Memory B cell (primary cell): ENCODE measurements around the gene TYROBP.
"Not testable (repeated sequence)": the region's sequence is repeated elsewhere in the genome, so short reads cannot be mapped to it uniquely, and the experiment has no call there.

Experiments
- ATAC-seq: fragments of 150-1000 bp; cut with Tn5 transposase; 2 replicates; pipeline ENCODE4 v1.10.0; 2021; ENCODE audit warnings: low read depth, mild to moderate bottlenecking, moderate library complexity
- DNase-seq, 2 donors: peaks; one replicate each; pipeline ENCODE4 v3.0.0; 2022; ENCODE audit warnings: low spot score in 2 of 2
- H3K27ac Mint-ChIP-seq: one replicate; pipeline ENCODE4 v1.8.0; 2022; ENCODE audit warnings: mild to moderate bottlenecking, moderate library complexity, mixed read lengths
- H3K27me3 Mint-ChIP-seq: one replicate; pipeline ENCODE4 v1.8.0; 2022; ENCODE audit warnings: mixed read lengths
- H3K36me3 Mint-ChIP-seq: one replicate; pipeline ENCODE4 v1.8.0; 2022; ENCODE audit warnings: mild to moderate bottlenecking, mixed read lengths
- H3K4me1 Mint-ChIP-seq: one replicate; pipeline ENCODE4 v1.8.0; 2022; ENCODE audit warnings: mixed read lengths
- H3K4me3 Mint-ChIP-seq: one replicate; pipeline ENCODE4 v1.8.0; 2022; ENCODE audit warnings: mild to moderate bottlenecking, moderate library complexity, mixed read lengths
- H3K9me3 Mint-ChIP-seq: one replicate; pipeline ENCODE4 v1.8.0; 2022; ENCODE audit warnings: mixed read lengths

The TYROBP gene

DNA sequence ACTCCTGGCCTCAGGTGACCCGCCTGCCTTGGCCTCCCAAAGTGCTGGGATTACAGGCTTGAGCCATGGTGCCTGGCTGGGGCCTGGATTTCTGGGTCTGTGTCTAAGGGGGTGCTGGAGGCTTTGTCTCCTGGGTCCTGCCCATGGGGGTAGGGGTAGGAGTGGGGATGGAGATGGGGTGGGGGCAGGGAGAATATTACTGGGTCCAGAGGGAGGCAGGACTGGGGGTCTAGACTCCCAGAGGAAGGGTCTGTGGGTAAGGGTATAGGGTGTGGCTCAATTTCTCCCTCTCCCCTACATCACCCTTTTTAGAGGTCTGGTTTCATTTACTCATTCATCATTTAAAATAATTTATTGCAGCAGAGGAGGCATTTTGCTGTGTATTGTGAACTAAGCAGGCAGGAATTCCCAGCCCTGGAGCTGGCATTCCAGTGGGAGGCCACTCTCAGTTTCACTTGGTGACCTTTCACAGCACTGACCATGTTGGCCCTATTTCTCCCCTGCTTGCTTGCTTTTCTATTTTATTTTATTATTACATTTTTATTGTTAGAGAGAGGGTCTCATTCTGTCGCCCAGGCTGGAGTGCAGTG, 6.9 kb downstream of the TYROBP start:
- Mint-ChIP-seq H3K9me3 (no peaks in the 10 kb centered on the region), H3K27ac (peak overlapping the region; percentile 98), H3K4me3 (peak overlapping the region; percentile 98), H3K4me1 (peaks cover 35% of the 10 kb centered on the region), H3K36me3 (peaks cover 14% of the 10 kb centered on the region), H3K27me3 (no peaks in the 10 kb centered on the region)
- no peak for DNase-seq
- no peak for ATAC-seq

DNA sequence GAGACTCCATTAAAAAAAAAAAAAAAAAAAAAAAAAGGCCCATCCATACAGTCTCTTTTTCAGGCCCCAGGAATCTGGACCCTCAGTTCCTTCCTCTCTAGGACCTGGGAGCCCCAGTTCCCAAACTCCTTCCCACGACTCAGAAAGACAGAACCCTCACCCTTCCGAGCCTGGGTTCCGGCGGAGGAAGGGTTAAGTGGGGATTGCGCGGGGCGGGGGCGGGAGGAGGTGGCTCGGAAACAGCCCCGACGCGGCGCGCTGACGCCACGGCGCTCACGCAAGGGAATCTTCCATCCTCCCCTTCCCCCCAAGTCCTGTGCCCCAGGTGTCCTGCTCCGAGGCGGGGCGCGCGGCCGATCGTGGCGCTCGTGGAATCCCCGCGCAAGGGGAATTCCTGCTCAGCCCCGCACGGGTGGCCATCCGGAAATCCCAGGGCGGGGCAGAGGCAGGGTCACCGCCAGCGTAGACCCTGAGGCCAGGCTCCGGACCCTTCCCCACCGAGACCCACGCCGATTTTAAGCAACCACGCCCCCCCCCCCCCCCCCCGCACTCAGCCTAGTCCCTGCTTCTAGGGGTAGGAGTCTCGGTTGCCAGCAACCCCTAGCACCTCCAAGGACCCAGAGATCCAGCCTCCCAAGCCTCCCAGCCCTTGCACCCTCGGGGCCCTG, 8.4 kb downstream of the TYROBP start:
- H3K4me3 Mint-ChIP-seq, result peak overlapping the region; percentile 98
- peak overlapping the region; percentile 98 for H3K27ac Mint-ChIP-seq
- ATAC-seq, result peak; percentile 59
- H3K36me3 Mint-ChIP-seq, result peaks cover 20% of the 10 kb centered on the region
- peaks cover 39% of the 10 kb centered on the region for H3K4me1 Mint-ChIP-seq
- H3K27me3 Mint-ChIP-seq, result no peaks in the 10 kb centered on the region
- DNase-seq, result peak; percentile 92 to 96
- H3K9me3 Mint-ChIP-seq, result no peaks in the 10 kb centered on the region

DNA sequence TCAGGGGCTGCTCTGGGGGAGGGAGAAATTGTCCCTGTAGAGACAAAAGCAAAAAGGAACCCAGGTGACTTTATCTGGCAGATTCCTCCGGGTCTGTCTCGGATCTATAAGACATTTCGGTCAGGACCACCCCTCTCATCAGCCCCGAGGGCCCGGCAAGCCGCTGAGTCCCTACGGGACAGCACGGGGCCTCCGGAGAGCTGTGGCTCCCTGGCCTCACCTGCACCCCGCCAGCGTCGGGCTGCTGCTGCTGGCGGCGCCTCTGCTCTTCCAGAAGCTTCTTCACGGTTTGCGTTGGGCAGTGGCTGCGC, 9.6 kb downstream of the TYROBP start:
- H3K27ac Mint-ChIP-seq, result peak overlapping the region; percentile 98
- peak overlapping the region; percentile 98 for H3K4me3 Mint-ChIP-seq
- no peaks in the 10 kb centered on the region for H3K9me3 Mint-ChIP-seq
- DNase-seq (peak in 1 of 2 donors; percentile 41), ATAC-seq (no peak)
- no peaks in the 10 kb centered on the region for H3K27me3 Mint-ChIP-seq
- H3K4me1 Mint-ChIP-seq, result peaks cover 30% of the 10 kb centered on the region
- peaks cover 23% of the 10 kb centered on the region for H3K36me3 Mint-ChIP-seq

DNA sequence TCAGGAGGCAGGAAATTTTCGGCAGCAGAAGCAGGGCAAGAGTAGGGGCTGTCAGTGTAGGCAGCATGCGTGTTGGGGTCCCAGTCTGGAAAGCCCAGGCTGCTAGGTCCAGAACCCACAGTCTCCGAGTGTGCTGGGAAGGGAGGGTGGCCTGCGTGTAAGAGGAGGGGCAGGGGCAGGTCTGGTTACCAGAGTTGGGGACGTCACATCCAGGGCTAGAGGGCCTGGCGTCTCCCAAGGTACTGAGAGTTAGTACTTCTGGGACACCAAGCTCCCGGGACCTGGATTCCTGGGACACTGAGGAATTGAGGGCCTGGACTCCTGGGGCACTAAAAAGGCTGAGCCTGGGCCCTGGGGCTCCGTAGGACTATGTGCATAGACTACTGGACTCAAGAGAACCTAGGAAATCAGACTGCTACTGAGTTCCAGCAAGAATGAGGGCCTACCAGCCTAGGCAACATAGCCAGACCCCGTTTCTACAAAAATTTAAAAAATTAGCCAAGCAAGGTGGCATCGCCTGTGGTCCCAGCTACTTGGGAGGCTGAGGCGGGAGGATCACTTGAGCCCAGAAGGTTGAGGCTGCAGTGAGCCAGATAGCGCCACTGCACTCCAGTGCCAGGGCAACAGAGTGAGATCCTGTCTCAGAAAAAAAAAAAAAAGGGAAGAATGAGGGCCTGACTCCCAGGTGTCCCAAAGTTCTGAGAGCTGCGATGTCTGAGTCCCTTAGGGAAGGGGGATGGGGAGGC, 10.2 kb downstream of the TYROBP start:
- no peak for ATAC-seq
- Mint-ChIP-seq H3K4me3 (peak overlapping the region; percentile 98), H3K9me3 (no peaks in the 10 kb centered on the region), H3K27ac (peak overlapping the region; percentile 98), H3K36me3 (peaks cover 27% of the 10 kb centered on the region), H3K27me3 (no peaks in the 10 kb centered on the region), H3K4me1 (peaks cover 24% of the 10 kb centered on the region)
- DNase-seq, result peak in 1 of 2 donors; percentile 31

DNA sequence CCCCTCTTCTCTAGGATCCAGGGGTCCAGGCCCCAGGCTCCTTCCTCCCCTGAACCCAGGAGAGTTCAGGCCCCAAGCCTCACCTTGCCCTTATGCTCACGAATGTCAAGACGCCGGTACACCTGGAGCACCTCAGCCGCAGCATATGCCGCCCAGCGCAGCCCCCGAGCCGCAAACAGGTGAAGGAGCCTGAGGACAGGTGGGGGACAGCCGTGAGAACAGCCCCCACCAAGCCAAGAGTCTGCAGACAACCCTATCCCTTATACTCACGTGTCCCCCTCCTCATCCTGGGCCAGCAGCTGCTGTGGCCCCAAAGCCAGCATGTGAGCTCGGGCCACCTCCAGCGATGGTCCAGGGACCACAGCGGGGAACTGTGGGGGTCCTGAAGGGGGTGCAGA, 11.5 kb downstream of the TYROBP start:
- DNase-seq (no peak), ATAC-seq (no peak)
- Mint-ChIP-seq H3K27ac (peak overlapping the region; percentile 98), H3K4me1 (peaks cover 13% of the 10 kb centered on the region), H3K9me3 (no peaks in the 10 kb centered on the region), H3K36me3 (peaks cover 31% of the 10 kb centered on the region), H3K4me3 (no peak overlapping the region), H3K27me3 (no peaks in the 10 kb centered on the region)

DNA sequence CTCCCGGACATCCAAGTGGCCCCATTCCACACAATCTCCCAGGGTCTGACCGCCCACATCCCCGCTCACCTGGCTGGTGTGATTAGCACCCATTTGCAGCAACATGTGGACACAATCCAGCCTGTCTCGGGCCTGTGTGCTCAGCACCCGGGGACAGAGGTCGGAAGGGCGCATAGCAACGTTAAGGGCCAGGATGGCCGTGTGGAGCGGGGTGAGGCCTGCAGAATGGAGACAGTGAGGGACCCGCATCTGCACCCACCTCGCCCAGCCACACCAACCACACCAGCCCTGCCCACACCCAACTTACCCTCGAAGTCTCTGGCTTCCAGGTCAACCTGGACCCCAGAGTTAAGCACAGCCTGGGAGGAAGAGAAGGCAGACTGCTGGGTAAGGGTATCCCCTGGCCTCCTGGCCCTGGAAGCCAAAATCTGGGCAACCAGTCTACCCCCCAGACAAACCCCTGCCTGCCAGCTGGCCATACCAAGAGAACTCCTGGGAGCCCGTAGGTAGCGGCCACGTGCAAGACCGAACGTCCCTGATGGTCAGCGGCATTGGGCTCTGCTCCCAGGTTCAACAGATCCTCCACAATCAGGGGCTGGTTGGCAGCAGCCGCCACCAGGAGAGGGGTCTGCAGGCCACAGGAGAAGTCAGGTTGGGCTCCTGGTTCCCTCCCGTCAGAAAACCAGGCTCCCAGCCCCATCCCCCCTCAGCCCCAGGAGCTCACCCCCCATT, 12.0 kb downstream of the TYROBP start:
- Mint-ChIP-seq H3K36me3 (peaks cover 32% of the 10 kb centered on the region), H3K9me3 (no peaks in the 10 kb centered on the region), H3K4me1 (peaks cover 13% of the 10 kb centered on the region), H3K4me3 (no peak overlapping the region), H3K27me3 (no peaks in the 10 kb centered on the region), H3K27ac (peak overlapping the region; percentile 98)
- ATAC-seq (no peak), DNase-seq (peak in 1 of 2 donors; percentile 37)

DNA sequence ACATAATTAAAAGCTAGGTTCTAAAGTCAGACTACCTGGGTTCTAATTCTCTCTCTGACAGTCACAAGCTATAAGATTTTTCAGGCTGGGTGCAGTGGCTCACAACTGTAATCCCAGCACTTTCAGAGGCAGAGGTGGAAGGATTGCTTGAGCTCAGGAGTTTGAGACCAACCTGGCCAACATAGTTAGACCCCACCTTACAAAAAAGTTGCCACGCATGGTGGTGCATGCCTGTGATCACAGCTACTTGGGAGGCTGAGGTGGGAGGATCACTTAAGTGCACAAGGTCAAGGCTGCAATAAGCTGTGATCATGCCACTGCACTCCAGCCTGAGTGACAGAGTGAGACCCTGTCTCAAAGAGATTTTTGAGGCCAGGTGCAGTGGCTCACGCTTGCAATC, 13.8 kb downstream of the TYROBP start:
- H3K9me3 Mint-ChIP-seq, result no peaks in the 10 kb centered on the region
- peaks cover 44% of the 10 kb centered on the region for H3K36me3 Mint-ChIP-seq
- H3K27ac Mint-ChIP-seq, result peak overlapping the region; percentile 98
- ATAC-seq (no peak), DNase-seq (no peak)
- H3K4me3 Mint-ChIP-seq, result no peak overlapping the region
- H3K4me1 Mint-ChIP-seq, result peaks cover 12% of the 10 kb centered on the region
- H3K27me3 Mint-ChIP-seq, result no peaks in the 10 kb centered on the region

DNA sequence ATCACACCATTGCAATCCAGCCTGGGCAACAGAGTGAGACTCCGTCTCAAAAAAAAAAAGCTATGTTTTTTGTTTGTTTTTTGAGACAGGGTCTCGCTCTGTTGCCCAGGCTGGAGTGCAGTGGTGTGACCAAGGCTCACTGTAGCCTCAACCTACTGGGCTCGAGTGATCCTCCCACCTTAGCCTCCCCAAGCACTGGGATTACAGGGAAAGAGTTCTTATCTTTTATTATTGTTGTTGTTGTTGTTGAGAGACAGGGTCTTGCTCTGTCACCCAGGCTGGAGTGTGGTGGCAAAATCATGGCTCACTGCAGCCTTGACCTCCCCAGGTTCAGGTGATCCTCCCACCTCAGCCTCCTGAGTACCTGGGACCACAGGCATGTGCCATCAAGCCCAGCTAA, 16.3 kb downstream of the TYROBP start:
- not testable (repeated sequence) for DNase-seq, H3K27me3 Mint-ChIP-seq, ATAC-seq, H3K9me3 Mint-ChIP-seq, H3K4me3 Mint-ChIP-seq
- Mint-ChIP-seq H3K36me3 (peaks cover 52% of the 10 kb centered on the region), H3K27ac (peak overlapping the region; percentile 45), H3K4me1 (peaks cover 14% of the 10 kb centered on the region)

DNA sequence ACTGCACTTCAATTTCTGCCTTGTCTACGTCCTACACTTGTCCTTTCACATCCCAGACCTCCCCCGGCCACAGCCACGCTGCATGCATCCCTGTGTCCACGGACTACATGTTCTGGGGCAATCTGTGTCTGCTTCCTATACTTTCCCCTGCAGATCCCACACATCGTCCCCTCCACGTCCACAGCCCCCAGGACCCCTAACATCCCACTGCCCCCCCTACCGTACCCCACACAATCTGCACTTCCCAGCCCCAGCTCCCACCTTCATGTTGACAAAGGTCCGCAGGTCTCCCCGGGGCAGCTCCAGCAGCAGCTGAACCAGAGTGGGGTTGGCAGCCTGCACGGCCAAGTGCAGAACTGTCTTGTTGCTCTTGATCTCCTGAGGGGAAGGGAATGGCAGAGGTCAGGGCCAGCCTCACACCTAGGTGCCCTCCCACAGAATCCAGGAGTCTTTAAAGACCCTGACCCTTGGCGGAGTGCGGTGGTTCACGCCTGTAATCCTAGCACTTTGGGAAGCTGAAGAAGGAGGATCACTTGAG, 17.9 kb downstream of the TYROBP start:
- Mint-ChIP-seq H3K36me3 (peaks cover 48% of the 10 kb centered on the region), H3K4me1 (peaks cover 10% of the 10 kb centered on the region), H3K9me3 (no peaks in the 10 kb centered on the region), H3K27ac (peak overlapping the region; percentile 46), H3K27me3 (no peaks in the 10 kb centered on the region), H3K4me3 (no peak overlapping the region)
- ATAC-seq (no peak), DNase-seq (no peak)

DNA sequence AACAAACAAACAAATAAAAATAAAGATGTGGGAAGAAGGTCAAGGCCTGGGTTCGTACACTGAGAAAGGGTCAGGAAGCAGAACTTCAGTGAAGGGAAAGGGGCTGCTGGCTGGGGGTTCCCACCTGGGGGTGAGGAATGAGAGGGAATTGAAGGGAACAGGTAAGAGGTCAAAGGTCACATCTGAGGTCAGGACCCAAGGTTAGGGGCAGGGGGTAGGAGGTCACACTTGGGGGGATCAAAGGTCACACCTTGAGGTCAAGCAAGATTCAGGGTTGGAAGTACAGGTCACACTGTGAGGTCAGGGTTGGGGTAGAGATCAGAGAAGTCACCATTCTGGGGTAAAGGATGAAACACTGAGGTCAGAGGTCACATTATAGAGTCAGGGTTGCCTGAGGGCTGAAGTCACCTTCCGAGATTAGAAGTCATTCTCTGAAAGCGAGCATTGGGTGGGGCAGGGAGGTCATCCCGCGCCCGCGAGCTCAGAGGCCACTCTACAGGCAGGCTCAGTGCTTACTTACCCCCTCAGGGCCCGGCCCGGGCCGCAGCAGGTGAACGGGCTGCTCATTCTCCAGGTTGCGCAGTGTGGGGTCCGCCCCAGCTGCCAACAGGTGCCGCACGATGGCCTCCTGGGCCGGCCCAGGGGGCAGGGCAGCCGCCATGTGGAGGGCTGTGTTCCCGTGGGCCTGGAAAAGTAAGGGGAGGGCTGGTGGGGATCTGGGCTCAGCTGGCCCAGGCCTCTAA, 18.6 kb downstream of the TYROBP start:
- Mint-ChIP-seq H3K36me3 (peaks cover 49% of the 10 kb centered on the region), H3K27me3 (no peaks in the 10 kb centered on the region), H3K4me3 (no peak overlapping the region), H3K4me1 (peaks cover 10% of the 10 kb centered on the region), H3K27ac (peak overlapping the region; percentile 46), H3K9me3 (no peaks in the 10 kb centered on the region)
- ATAC-seq (peak; percentile 1), DNase-seq (no peak)

DNA sequence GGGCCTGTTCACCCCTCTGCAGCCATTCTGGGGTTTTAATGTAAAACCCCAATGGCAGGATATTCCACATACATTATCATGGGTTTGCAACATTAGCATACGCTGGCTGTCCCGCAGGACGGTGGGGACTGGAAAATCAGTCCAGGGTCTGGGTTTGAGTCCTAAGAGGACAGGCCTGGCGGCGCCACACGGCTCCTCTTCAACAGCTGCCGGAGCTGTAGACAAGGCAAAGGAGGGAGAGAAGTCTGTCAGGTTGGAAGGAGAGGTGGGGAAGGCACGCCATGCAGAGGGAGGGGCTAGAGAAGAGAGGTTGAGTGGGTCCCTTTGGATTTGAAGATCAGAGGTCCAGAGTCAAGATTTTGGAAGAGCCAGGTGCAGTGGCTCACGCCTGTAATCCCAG, 19.7 kb downstream of the TYROBP start:
- no peak for DNase-seq
- Mint-ChIP-seq H3K4me1 (peaks cover 12% of the 10 kb centered on the region), H3K36me3 (peaks cover 46% of the 10 kb centered on the region), H3K27ac (peak overlapping the region; percentile 76), H3K4me3 (no peak overlapping the region), H3K9me3 (no peaks in the 10 kb centered on the region), H3K27me3 (no peaks in the 10 kb centered on the region)
- no peak for ATAC-seq

DNA sequence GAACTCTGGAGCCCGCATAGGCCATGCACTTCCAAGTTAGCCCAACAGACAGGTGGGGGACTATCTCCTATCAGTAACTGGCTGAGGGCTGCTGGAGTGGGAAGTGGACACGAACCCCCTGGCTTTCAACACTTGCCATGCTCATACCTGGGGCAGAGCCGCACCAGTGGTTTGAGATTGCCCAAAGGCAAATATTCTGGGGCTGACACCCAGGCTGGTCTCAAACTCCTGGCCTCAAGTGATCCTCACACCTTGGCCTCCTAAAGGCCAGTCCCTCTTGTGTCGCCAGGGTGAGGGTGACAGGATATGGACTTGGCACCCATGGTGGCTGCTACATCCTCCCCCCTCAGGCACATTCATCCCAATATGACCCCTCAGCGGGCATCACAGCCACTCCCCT, 20.9 kb downstream of the TYROBP start:
- peaks cover 18% of the 10 kb centered on the region for H3K4me1 Mint-ChIP-seq
- H3K27ac Mint-ChIP-seq, result peak overlapping the region; percentile 76
- H3K36me3 Mint-ChIP-seq, result peaks cover 38% of the 10 kb centered on the region
- H3K27me3 Mint-ChIP-seq, result no peaks in the 10 kb centered on the region
- H3K4me3 Mint-ChIP-seq, result no peak overlapping the region
- DNase-seq (no peak), ATAC-seq (peak; percentile 2)
- no peaks in the 10 kb centered on the region for H3K9me3 Mint-ChIP-seq

DNA sequence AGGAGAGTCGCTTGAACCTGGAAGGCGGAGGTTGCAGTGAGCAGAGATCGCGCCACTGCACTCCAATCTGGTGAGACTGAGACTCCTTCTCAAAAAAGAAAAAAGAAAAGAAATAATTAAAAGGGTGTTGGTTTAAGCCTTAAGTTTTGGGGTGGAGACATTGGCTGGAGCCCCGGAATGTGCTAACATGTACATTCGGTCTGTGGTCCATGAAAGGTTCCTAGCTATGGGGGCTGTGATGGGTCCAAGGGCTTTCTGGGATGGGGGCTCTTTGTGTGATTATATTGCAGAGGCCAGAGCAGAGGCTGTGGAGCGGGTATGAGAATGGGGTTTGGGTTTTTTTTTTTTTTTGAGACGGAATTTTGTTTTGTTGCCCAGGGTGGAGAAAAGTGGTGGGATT, 22.2 kb downstream of the TYROBP start:
- DNase-seq (no peak), ATAC-seq (no peak)
- peaks cover 35% of the 10 kb centered on the region for H3K36me3 Mint-ChIP-seq
- H3K27ac Mint-ChIP-seq, result peak overlapping the region; percentile 39
- no peaks in the 10 kb centered on the region for H3K9me3 Mint-ChIP-seq
- H3K4me1 Mint-ChIP-seq, result peaks cover 18% of the 10 kb centered on the region
- H3K4me3 Mint-ChIP-seq, result no peak overlapping the region
- H3K27me3 Mint-ChIP-seq, result no peaks in the 10 kb centered on the region
